ENCODE data around the gene C1orf122. TPM values are rescaled to one million over a fixed set of nuclear protein-coding genes. Genes with fewer than 3 reads are reported as not detected.
A peak's percentile ranks its signal among the peaks of the same experiment; 100 is the strongest.

C1orf122 gene
- total RNA-seq, 1 donor = 24.0 TPM

DNA sequence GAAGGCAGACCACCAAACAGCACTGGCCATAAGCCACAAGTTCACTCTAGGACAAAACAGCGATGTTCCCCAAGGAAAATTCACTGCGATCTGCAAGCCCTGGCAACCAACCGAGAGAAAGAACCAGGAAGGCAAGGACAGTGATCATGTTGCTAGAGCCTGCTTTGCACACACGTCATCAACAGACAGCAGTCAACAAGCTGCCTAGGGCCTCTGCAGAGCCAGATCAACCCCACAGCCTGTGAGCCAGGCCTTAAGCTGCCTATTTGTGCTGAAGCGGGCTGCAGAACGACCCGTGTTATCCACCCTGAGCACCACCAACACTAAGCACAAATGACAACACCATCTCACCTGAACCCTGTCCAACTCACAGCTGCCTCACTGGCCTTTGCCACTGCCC lies 6.7 kb downstream of the C1orf122 start:
- H3K4me3 ChIP-seq (ENCODE audit: low read depth, low read length) = no peak overlapping the region
- DNase-seq (ENCODE audit: low read depth) = peak; percentile 16
- TF ChIP-seq CTCF (IDR thresholded peaks at IDR 0.05; ENCODE audit: insufficient read depth, low read length) = no peak

DNA sequence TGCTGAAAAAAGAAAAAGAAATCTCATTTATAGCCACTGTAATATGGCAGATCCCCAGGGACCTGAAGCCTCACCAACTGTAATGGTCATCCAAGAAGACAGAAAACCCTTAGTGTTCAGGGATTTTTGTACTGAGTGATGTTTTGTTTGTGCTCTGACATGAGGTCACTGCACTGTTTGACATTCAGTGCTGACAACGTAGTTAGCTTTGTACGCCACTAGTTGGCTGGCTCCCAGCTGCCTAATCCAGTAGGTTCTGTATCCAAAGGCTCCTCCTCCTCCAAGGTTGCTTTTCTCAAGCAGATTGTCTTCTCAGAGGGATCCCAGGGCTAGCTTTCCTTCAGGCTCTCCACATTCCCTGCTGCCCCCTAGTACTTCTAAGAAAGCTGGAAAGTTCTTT lies 9.9 kb downstream of the C1orf122 start:
- H3K4me3 ChIP-seq (ENCODE audit: low read depth, low read length) = no peak overlapping the region
- no peak for TF ChIP-seq CTCF (IDR thresholded peaks at IDR 0.05; ENCODE audit: insufficient read depth, low read length)
- no peak for DNase-seq (ENCODE audit: low read depth)

DNA sequence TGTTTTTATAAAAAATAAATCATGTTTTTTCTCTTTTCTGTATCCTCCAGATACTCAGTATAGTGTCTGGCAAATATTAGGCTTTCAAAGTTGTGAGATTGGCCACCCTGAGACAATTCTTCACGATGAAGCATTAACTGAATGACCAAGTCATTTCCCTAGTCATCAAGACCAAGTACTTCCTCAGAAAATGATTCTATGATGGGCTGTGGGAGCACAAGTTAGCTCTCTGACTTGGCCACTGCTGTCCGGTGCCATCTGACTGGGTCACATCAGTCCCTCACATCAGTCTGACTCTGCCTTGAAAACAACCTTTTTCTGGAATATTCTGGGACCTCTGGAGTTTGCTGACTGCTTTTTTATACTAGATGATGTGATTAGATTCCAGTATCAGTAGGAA lies 13.9 kb downstream of the C1orf122 start:
- no peak for DNase-seq (ENCODE audit: low read depth)
- no peak for TF ChIP-seq CTCF (IDR thresholded peaks at IDR 0.05; ENCODE audit: insufficient read depth, low read length)
- no peak overlapping the region for H3K4me3 ChIP-seq (ENCODE audit: low read depth, low read length)

- no peak overlapping the region for H3K4me3 ChIP-seq (ENCODE audit: low read depth, low read length)
- TF ChIP-seq CTCF (IDR thresholded peaks at IDR 0.05; ENCODE audit: insufficient read depth, low read length) = no peak
- no peak for DNase-seq (ENCODE audit: low read depth)
These were observed 15.6 kb downstream of the C1orf122 start for GRCh38 chr1:37822906-37823815.

GRCh38 chr1:37824001-37824400 lies 16.4 kb downstream of the C1orf122 start:
- DNase-seq (ENCODE audit: low read depth) = no peak
- no peak for TF ChIP-seq CTCF (IDR thresholded peaks at IDR 0.05; ENCODE audit: insufficient read depth, low read length)
- no peak overlapping the region for H3K4me3 ChIP-seq (ENCODE audit: low read depth, low read length)

GRCh38 chr1:37825506-37825905 lies 17.9 kb downstream of the C1orf122 start:
- no peak overlapping the region for H3K4me3 ChIP-seq (ENCODE audit: low read depth, low read length)
- TF ChIP-seq CTCF (IDR thresholded peaks at IDR 0.05; ENCODE audit: insufficient read depth, low read length) = no peak
- DNase-seq (ENCODE audit: low read depth) = no peak
